OCI-LY7 (cell line): ENCODE measurements around the gene KRT79. TPM values are rescaled to one million over a fixed set of nuclear protein-coding genes. Genes with fewer than 3 reads are reported as not detected.

ENCODE experiments used
- BruUV-seq: library from RNA; stranded (reverse); fragments of 400-500 nt; replicated peaks from 2 replicates; lab custom pipeline; 2021; lab: Mats Ljungman, UMichigan
- CTCF ChIA-PET: fragments of 300-600 bp; sonication (Branson Sonifier 250); formaldehyde crosslinking; loops from one replicate; lab custom pipeline; 2022; ENCODE audit warnings: antibody characterized with exemption; ENCODE audit not compliant: unreplicated experiment; lab: Charles Lee
- POLR2A ChIA-PET: fragments of 300-600 bp; sonication (Branson Sonifier 250); formaldehyde crosslinking; loops from one replicate; lab custom pipeline; 2022; ENCODE audit warnings: antibody characterized with exemption; lab: Charles Lee
- DNase-seq: peaks from one replicate; pipeline ENCODE4 v3.0.0-alpha.2; 2015; ENCODE audit warnings: low spot score
- H2AFZ ChIP-seq: fragments of 200-600 bp; sonication (generic), shearing (Covaris generic); 2 replicates; pipeline ENCODE4 v1.6.1; 2014; ENCODE audit warnings: mild to moderate bottlenecking, antibody characterized with exemption, low read length, moderate library complexity
- H3K27ac ChIP-seq: fragments of 200-600 bp; sonication (generic); 2 replicates; pipeline ENCODE4 v1.5.1; 2014; ENCODE audit warnings: mixed run types, low read depth, mild to moderate bottlenecking, moderate library complexity, low read length, inconsistent platforms; ENCODE audit not compliant: poor library complexity, severe bottlenecking
- H3K36me3 ChIP-seq: fragments of 200-600 bp; sonication (generic); 2 replicates; pipeline ENCODE4 v1.6.1; 2014; ENCODE audit warnings: mild to moderate bottlenecking, antibody characterized with exemption, low read length, moderate library complexity, mixed read lengths; ENCODE audit not compliant: insufficient read depth
- H3K4me1 ChIP-seq: fragments of 200-600 bp; sonication (generic); 2 replicates; pipeline ENCODE4 v1.5.1; 2014; ENCODE audit warnings: mild to moderate bottlenecking, low read length; ENCODE audit not compliant: insufficient read depth, poor library complexity, severe bottlenecking
- H3K4me2 ChIP-seq: fragments of 200-600 bp; sonication (generic); 2 replicates; pipeline ENCODE4 v1.6.1; 2014; ENCODE audit warnings: mild to moderate bottlenecking, low read length
- H3K4me3 ChIP-seq: fragments of 200-600 bp; sonication (generic); 2 replicates; pipeline ENCODE4 v1.5.1; 2014; ENCODE audit warnings: mild to moderate bottlenecking, low read depth, low read length; ENCODE audit not compliant: poor library complexity, severe bottlenecking
- H3K79me2 ChIP-seq: fragments of 200-600 bp; sonication (generic); 2 replicates; pipeline ENCODE4 v1.6.1; 2016; ENCODE audit warnings: low read depth, mild to moderate bottlenecking, low read length, moderate library complexity, mixed read lengths; ENCODE audit not compliant: insufficient read depth
- H3K9me2 ChIP-seq: fragments of 200-600 bp; sonication (generic); 2 replicates; pipeline ENCODE4 v1.6.1; 2016; ENCODE audit warnings: mild to moderate bottlenecking, low read length, mixed read lengths; ENCODE audit not compliant: insufficient read depth
- H3K9me3 ChIP-seq: fragments of 200-600 bp; sonication (generic); 2 replicates; pipeline ENCODE4 v1.6.1; 2014; ENCODE audit warnings: mild to moderate bottlenecking, mixed run types, low read length, mixed read lengths
- H4K20me1 ChIP-seq: fragments of 200-600 bp; sonication (generic); 2 replicates; pipeline ENCODE4 v1.6.1; 2014; ENCODE audit warnings: mild to moderate bottlenecking, antibody characterized with exemption, low read length, moderate library complexity, mixed read lengths; ENCODE audit not compliant: insufficient read depth
- CTCF ChIP-seq: fragments of 200-600 bp; sonication (generic); conservative IDR thresholded peaks from 2 replicates; pipeline ENCODE4 v1.5.1; 2014; ENCODE audit warnings: mild to moderate bottlenecking, antibody characterized with exemption, low read length, moderate library complexity, mixed read lengths
- EZH2phosphoT487 ChIP-seq: fragments of 200-600 bp; sonication (generic); IDR thresholded peaks from 2 replicates; pipeline ENCODE4 v1.6.1; 2018; ENCODE audit warnings: low read depth, borderline replicate concordance, mild to moderate bottlenecking, mixed run types, antibody characterized with exemption, low read length, moderate library complexity, mixed read lengths
- intact Hi-C: fragments of 100-400 bp; cut with micrococcal nuclease; formaldehyde crosslinking; loops from one replicate; pipeline ENCODE4 v1.10.0; 2022; ENCODE audit not compliant: unreplicated experiment
- total RNA-seq, 2 experiments: library from RNA; depleted of rRNA in 1 of 2; stranded (reverse); fragments of >200 nt in 1 of 2; shearing (Covaris generic) in 1 of 2; gene quantifications; 2 replicates each; pipeline ENCODE4 v1.2.3, GENCODE V29; 2014 to 2022

The KRT79 gene
- total RNA-seq, 2 experiments from 2014 or later = not detected

GRCh38 chr12:52871291-52872039 lies 37.4 kb upstream of the KRT79 start:
- DNase-seq = no peak
- H3K4me3 ChIP-seq = no peak overlapping the region
- H3K4me2 ChIP-seq = no peak overlapping the region
- no peak for TF ChIP-seq EZH2phosphoT487
- TF ChIP-seq CTCF = no peak
- no peaks in the 10 kb centered on the region for H4K20me1 ChIP-seq
- no peaks in the 10 kb centered on the region for H3K79me2 ChIP-seq
- H3K9me2 ChIP-seq = no peaks in the 10 kb centered on the region
- no peak overlapping the region for H2AFZ ChIP-seq
- no peak overlapping the region for H3K27ac ChIP-seq
- ChIA-PET POLR2A (no interaction called here), CTCF (interaction anchor here (1.4 kb wide), 1 partner anchor 9 kb away, joined by 11 read pairs; no protein-coding TSS in a partner anchor)
- no peaks in the 10 kb centered on the region for H3K36me3 ChIP-seq
- BruUV-seq = no TSS peak
- no peaks in the 10 kb centered on the region for H3K9me3 ChIP-seq
- H3K4me1 ChIP-seq = peaks cover 17% of the 10 kb centered on the region
- intact Hi-C loops = loop anchor here (2.0 kb wide), 1 partner anchor 289 kb away; no protein-coding TSS in a partner anchor

GRCh38 chr12:52870361-52871290 lies 36.5 kb upstream of the KRT79 start:
- Histone ChIP-seq H3K4me3 (no peak overlapping the region), H3K9me2 (no peaks in the 10 kb centered on the region), H3K4me2 (peak overlapping the region; percentile 59), H3K4me1 (peaks cover 17% of the 10 kb centered on the region), H3K9me3 (no peaks in the 10 kb centered on the region), H3K36me3 (no peaks in the 10 kb centered on the region), H3K27ac (no peak overlapping the region), H4K20me1 (no peaks in the 10 kb centered on the region), H3K79me2 (no peaks in the 10 kb centered on the region), H2AFZ (no peak overlapping the region)
- intact Hi-C loops = loop anchor here (2.0 kb wide), 1 partner anchor 288 kb away; no protein-coding TSS in a partner anchor
- ChIA-PET CTCF (interaction anchor here (0.5 to 1.4 kb wide), 4 partner anchors 9 to 287 kb away, joined by 3 to 11 read pairs (median 4); no protein-coding TSS in a partner anchor), POLR2A (no interaction called here)
- DNase-seq = peak; percentile 65
- no TSS peak for BruUV-seq
- no peak for TF ChIP-seq EZH2phosphoT487
- TF ChIP-seq CTCF = peak; percentile 96
